HG02884 (cell line): Measurements from ENCODE around the gene TNFRSF8.

Experiments used
- ATAC-seq: cut with Tn5 transposase; IDR thresholded peaks from one replicate; pipeline ENCODE4 v1.9.1; 2021; ENCODE audit warnings: mild to moderate bottlenecking, moderate library complexity; ENCODE audit not compliant: unreplicated experiment

TNFRSF8 gene

DNA sequence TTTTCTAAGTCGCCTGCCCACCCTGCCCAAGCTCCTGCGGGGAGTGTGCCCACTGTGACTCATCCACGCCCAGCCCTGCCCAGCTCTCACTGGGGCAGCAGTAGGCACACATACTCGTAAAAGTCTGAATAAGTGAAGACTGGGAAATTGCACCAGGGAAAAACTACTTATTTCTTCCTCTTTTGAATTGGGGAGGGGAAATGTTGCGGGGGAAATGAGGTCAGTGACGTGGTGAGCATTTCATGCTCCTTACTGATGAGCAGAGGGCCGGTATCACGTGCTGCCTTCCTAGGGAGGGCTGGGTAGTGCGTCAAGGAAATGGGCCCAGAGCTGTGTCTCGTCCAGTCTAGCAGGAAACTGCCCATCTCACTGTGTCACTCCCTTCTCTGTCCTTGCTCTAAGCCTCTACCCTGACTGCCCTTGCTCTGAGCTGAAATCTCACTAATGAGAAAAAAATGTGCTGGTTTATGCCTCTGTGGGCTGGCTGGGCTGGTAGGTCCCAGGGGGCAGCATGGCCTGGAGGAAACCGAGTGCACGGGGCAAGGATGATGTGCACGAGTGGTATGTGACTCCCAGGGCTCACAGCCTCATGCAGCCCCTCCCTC lies 90.2 kb downstream of the TNFRSF8 start:
- ATAC-seq = no peak

DNA sequence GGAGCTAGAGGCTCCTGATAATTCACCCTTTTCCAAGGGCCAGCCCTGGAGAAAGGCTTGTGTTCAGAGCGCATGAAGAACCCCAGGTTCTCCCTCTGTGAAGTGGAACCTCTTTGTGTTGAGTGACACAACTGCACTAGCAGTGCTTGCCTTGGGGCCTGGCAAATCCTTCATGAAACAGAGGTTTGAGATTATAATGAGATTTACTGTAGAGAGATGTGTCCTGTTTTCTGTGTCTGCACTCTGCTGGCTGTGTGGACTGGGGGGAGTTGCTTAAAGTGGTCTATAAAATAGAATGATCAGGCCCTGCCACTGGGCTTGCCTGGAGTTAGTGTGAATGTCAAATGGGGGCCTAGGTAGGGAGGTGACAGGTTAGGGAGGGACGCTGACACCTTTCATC lies 92.2 kb downstream of the TNFRSF8 start:
- ATAC-seq = no peak

- no peak for ATAC-seq
These were observed 94.5 kb downstream of the TNFRSF8 start for GRCh38 chr1:12157366-12158231.

GRCh38 chr1:12158357-12159092 lies 95.4 kb downstream of the TNFRSF8 start:
- ATAC-seq = no peak

- no peak for ATAC-seq
These were observed 96.7 kb downstream of the TNFRSF8 start for GRCh38 chr1:12159816-12160215.

DNA sequence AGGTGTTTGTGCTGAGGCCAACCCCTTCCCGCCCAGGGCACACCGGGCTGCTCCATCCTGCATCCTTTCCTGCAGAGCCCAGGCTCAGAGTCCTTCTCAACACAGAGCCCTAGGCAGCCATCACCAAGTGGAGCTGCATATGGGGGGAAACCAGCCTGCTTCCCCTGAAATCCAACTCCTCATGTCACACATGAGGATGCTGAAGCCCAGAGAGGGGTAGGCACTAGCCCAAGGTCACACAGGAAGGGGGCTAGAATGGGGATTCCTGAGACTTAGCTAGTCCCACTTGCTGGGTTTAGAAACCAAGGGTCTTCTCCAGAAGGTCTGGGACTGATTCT lies 98.2 kb downstream of the TNFRSF8 start:
- no peak for ATAC-seq

DNA sequence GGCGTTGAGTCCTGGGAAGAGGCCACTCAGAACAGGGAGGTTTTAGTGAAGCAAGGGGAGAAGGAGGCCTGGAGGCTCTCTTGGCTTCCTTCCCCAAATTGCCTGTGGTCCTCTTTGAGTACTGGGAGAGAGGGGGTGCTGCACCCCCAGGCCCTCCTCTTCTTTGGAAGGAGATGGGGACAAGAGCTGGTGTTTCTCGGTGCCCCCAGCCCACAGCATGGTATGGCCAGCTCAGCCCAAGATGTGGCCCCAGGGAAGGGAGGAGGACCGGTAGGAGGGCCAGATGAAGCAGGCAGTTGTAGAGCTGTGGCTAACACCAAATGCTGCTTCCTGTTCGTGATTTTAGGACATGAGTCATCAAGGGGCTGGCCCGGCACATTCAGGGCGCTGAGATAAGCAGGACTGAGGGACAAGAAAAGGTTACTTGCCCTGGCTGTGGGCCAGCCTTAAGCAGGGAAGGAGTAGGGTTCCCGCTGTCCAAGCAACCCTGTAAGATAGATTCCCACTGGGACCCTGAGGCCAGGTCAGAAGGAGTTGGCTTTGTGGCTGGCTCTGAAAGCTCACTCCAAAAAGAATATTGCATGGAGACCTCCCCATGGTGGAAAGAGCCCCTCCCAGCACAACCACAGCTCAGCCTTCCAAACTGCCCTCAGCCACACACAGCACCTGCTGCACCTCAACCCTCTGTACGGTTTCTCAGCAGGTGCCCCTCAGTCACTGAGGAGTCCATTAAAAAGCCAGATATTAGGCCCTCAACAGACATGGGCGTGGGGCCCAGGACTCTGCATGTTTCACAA lies 98.8 kb downstream of the TNFRSF8 start:
- peak; percentile 67 for ATAC-seq

- no peak for ATAC-seq
These were observed 99.5 kb downstream of the TNFRSF8 start for GRCh38 chr1:12162459-12163137.

GRCh38 chr1:12163210-12163609 lies 100.1 kb downstream of the TNFRSF8 start:
- no peak for ATAC-seq

- ATAC-seq = no peak
These were observed 101.1 kb downstream of the TNFRSF8 start for GRCh38 chr1:12164210-12164609.

- ATAC-seq = no peak
These were observed 102.2 kb downstream of the TNFRSF8 start for GRCh38 chr1:12165342-12165741.

DNA sequence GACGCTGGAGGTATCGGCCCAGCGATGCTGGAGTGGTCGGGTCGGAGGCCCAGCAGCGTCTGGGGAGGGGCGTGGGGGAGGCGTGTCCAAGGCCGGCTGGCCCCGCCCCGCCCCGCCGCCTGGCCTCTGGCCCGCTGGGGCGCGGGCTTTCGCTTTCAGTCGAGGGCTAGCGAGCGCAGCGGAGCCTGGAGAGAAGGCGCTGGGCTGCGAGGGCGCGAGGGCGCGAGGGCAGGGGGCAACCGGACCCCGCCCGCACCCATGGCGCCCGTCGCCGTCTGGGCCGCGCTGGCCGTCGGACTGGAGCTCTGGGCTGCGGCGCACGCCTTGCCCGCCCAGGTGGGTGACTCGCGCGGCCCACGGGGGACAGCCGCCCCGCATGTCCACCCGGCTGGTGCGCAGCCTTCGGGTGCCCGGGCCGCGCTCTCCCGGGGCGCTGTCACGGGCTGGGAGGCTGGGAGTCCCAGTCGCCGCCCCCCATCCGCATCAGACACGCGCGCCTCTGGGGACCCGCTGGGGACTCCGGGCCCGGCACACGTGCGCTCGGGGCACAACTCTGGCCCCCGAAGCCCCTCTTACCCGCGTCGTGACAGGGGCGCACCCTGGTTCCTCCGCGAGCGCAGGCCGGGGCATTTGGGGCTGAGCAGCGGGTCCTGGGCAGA lies 103.9 kb downstream of the TNFRSF8 start, which contains the start of gene TNFRSF1B:
TNFRSF1B (plus strand) TSS at position 158 of the 659 bp plus-strand sequence; CDS start at position 259, 101 bp downstream.
- no peak for ATAC-seq

GRCh38 chr1:12167493-12168429 lies 104.7 kb downstream of the TNFRSF8 start:
- no peak for ATAC-seq

DNA sequence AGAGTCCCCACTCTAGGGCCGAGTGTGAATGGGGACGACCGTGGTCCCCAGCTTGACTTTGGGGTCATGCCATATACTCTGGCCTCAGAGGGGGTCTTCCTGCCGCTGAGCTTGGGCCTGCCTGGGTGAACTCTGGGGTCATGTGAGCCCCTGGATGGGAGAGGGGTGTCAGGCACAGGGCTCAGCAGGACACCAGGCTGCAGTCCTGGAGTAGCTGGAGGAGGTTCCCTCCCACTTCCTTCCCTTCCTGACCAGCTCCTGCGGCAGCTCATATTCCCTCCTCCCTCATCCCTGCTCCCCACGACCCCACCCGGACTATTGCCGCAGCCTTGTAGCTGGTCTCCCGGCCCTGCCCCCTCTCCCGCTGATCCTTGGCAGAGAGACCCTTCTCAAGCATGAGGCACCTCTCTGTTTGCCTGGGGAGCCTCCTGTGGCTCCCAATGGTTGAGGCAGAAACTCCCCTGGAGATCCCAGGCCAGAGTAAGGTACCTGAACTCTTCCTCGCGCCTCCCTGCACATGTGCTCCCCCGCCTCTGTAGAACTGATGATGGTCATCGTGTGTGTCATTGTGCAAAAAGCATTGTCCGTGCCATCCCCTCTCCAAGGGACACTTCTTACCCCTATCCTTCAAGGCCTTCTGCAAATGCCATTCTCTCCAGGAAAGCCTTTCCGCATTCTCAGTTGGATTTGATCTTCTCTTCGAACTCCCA lies 105.5 kb downstream of the TNFRSF8 start:
- ATAC-seq = no peak

GRCh38 chr1:12169442-12170135 lies 106.5 kb downstream of the TNFRSF8 start:
- ATAC-seq = no peak

DNA sequence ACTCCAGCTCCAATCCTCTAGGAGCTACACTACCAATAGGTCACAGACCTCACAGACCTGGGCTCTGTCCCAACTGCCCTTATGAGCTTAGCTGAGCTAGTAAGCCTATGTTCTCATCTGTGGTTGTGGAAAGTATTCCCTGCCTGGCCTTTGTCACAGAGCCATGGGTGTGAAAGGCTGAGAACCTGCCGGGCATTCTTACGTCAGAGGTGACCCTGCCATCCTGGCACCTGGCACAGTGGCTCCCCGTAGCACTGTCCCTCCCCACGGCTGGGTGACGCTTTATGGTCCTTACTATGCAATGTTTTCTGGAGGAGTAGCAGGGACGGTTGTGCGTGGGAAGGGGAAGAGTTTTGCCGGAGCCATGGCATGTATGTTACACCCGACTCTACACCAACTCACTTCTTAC lies 107.2 kb downstream of the TNFRSF8 start:
- ATAC-seq = no peak

GRCh38 chr1:12171206-12172041 lies 108.3 kb downstream of the TNFRSF8 start:
- ATAC-seq = no peak
